Suprapubic skin (tissue), 3 donors: Measurements from ENCODE around the gene GFM2.

Experiments used
- EP300 ChIP-seq: sonication (generic); formaldehyde crosslinking; IDR thresholded peaks from one replicate; pipeline ENCODE4 v1.6.1; 2017; ENCODE audit warnings: antibody characterized with exemption
- POLR2A ChIP-seq, 2 donors: fragments of 450-650 bp; IDR thresholded peaks; one replicate each; pipeline ENCODE4 v1.6.1; 2017; ENCODE audit warnings: antibody characterized with exemption in 2 of 2, mild to moderate bottlenecking in 2 of 2, moderate library complexity in 2 of 2
- TF ChIP-seq, protein P1 (sequence below), 2 donors: fragments of 200-600 bp in 1 of 2; fragments of 450-650 bp in 1 of 2; sonication (generic) in 1 of 2; IDR thresholded peaks; one replicate each; pipeline ENCODE4 v1.5.1; 2016 to 2019; ENCODE audit warnings: antibody characterized with exemption in 2 of 2, mild to moderate bottlenecking in 1 of 2, moderate library complexity in 1 of 2

DNA sequence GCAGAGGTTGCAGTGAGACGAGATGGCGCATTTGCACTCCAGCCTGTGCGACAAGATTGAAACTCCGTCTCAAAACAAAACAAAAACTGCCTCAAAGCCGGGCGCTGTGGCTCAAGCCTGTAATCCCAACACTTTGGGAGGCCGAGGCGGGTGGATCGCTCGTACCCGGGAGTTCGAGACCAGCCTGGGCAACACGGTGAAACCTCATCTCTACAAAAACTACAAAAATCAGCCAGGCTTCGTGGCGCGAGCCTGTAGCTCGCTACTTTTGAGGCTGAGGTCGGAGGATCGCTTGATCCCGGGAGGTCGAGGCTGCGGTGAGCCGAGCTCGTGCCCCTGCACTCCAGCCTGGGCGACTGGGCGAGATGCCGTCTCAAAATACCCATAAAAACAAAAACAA is 988 bp downstream of the GFM2 start:
- TF ChIP-seq, protein P1, sequence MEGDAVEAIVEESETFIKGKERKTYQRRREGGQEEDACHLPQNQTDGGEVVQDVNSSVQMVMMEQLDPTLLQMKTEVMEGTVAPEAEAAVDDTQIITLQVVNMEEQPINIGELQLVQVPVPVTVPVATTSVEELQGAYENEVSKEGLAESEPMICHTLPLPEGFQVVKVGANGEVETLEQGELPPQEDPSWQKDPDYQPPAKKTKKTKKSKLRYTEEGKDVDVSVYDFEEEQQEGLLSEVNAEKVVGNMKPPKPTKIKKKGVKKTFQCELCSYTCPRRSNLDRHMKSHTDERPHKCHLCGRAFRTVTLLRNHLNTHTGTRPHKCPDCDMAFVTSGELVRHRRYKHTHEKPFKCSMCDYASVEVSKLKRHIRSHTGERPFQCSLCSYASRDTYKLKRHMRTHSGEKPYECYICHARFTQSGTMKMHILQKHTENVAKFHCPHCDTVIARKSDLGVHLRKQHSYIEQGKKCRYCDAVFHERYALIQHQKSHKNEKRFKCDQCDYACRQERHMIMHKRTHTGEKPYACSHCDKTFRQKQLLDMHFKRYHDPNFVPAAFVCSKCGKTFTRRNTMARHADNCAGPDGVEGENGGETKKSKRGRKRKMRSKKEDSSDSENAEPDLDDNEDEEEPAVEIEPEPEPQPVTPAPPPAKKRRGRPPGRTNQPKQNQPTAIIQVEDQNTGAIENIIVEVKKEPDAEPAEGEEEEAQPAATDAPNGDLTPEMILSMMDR (IDR thresholded peaks at IDR 0.05): no peak
- no peak for TF ChIP-seq POLR2A (IDR thresholded peaks at IDR 0.05)
- no peak for TF ChIP-seq EP300
